IMR-90 (cell line): ENCODE results near the gene SLC16A7. TPM values are rescaled to one million over a fixed set of nuclear protein-coding genes. Genes with fewer than 3 reads are reported as not detected.

Source experiments
- ATAC-seq: fragments of 200-7000 bp; cut with Tn5 transposase; 2 replicates; pipeline ENCODE4 v1.9.1; 2020; ENCODE audit warnings: low read depth, mild to moderate bottlenecking, moderate library complexity
- BruUV-seq: library from RNA; stranded (reverse); fragments of 400-500 nt; replicated peaks from 2 replicates; lab custom pipeline; 2021; lab: Mats Ljungman, UMichigan
- CTCF ChIA-PET: fragments of 300-600 bp; formaldehyde crosslinking; extraction: SDS; loops from one replicate; lab custom pipeline; 2021; ENCODE audit warnings: antibody characterized with exemption; lab: Yijun Ruan, JAX
- POLR2A ChIA-PET: fragments of 300-600 bp; sonication (Branson Sonifier 250); formaldehyde crosslinking; loops from one replicate; lab custom pipeline; 2022; ENCODE audit warnings: antibody characterized with exemption; ENCODE audit not compliant: unreplicated experiment; lab: Charles Lee
- DNase-seq: peaks from one replicate; pipeline ENCODE4 v3.0.0; 2013
- H2AFZ ChIP-seq: replicated peaks from 2 replicates; pipeline ENCODE3; 2013; ENCODE audit warnings: low read length, mild to moderate bottlenecking; ENCODE audit not compliant: poor library complexity
- H2AK5ac ChIP-seq: 2 replicates; pipeline ENCODE4 v1.6.1; 2013; ENCODE audit warnings: low read depth, low read length, inconsistent platforms
- H2AK9ac ChIP-seq: replicated peaks from 2 replicates; pipeline ENCODE3; 2013; ENCODE audit warnings: mild to moderate bottlenecking, low read depth, low read length, moderate library complexity; ENCODE audit not compliant: poor library complexity
- H2BK120ac ChIP-seq: 2 replicates; pipeline ENCODE4 v1.6.1; 2013; ENCODE audit warnings: low read depth, low read length, inconsistent platforms
- H2BK15ac ChIP-seq: 3 replicates; pipeline ENCODE4 v1.6.1; 2013; ENCODE audit warnings: low read depth, low read length, inconsistent platforms
- H2BK20ac ChIP-seq: 2 replicates; pipeline ENCODE4 v1.6.1; 2013; ENCODE audit warnings: low read depth, mild to moderate bottlenecking, inconsistent platforms, low read length, moderate library complexity
- H2BK5ac ChIP-seq: 2 replicates; pipeline ENCODE4 v1.6.1; 2013; ENCODE audit warnings: mild to moderate bottlenecking, low read depth, low read length, inconsistent platforms; ENCODE audit not compliant: poor library complexity, severe bottlenecking
- H3K14ac ChIP-seq: replicated peaks from 2 replicates; pipeline ENCODE4 v1.6.1; 2013; ENCODE audit warnings: low read depth, low read length, inconsistent platforms
- H3K18ac ChIP-seq: 2 replicates; pipeline ENCODE4 v1.6.1; 2013; ENCODE audit warnings: low read depth, low read length, control low read depth
- H3K23ac ChIP-seq: 2 replicates; pipeline ENCODE4 v1.6.1; 2013; ENCODE audit warnings: low read depth, low read length, inconsistent platforms
- H3K27ac ChIP-seq: 2 replicates; pipeline ENCODE4 v1.5.1; 2013; ENCODE audit warnings: mild to moderate bottlenecking, control low read depth, low read length; ENCODE audit not compliant: insufficient read depth
- H3K27me3 ChIP-seq: 2 replicates; pipeline ENCODE4 v1.6.1; 2013; ENCODE audit warnings: low read length; ENCODE audit not compliant: control insufficient read depth, insufficient read depth
- H3K36me3 ChIP-seq: 2 replicates; pipeline ENCODE4 v1.6.1; 2013; ENCODE audit warnings: low read length, mixed read lengths; ENCODE audit not compliant: control insufficient read depth, insufficient read depth
- H3K4ac ChIP-seq: 2 replicates; pipeline ENCODE4 v1.6.1; 2013; ENCODE audit warnings: low read depth, low read length, inconsistent platforms
- H3K4me1 ChIP-seq: 2 replicates; pipeline ENCODE4 v1.6.1; 2013; ENCODE audit warnings: low read length, mixed read lengths; ENCODE audit not compliant: control insufficient read depth, insufficient read depth
- H3K4me2 ChIP-seq: 2 replicates; pipeline ENCODE4 v1.6.1; 2013; ENCODE audit warnings: low read depth, mild to moderate bottlenecking, control low read depth, low read length, moderate library complexity
- H3K4me3 ChIP-seq: 2 replicates; pipeline ENCODE4 v1.5.1; 2013; ENCODE audit warnings: low read depth, mild to moderate bottlenecking, control low read depth, low read length, moderate library complexity; ENCODE audit not compliant: insufficient read depth
- H3K56ac ChIP-seq: 2 replicates; pipeline ENCODE4 v1.6.1; 2013; ENCODE audit warnings: low read length, inconsistent platforms; ENCODE audit not compliant: insufficient read depth; ENCODE audit errors: extremely low read depth
- H3K79me1 ChIP-seq, 2 experiments: 2 replicates each; pipeline ENCODE4 v1.6.1; 2013; ENCODE audit warnings: low read length in 2 of 2, inconsistent platforms in 1 of 2, low read depth in 1 of 2
- H3K9ac ChIP-seq: 2 replicates; pipeline ENCODE4 v1.6.1; 2013; ENCODE audit warnings: low read depth, low read length, control low read depth
- H3K9me1 ChIP-seq: 2 replicates; pipeline ENCODE4 v1.6.1; 2013; ENCODE audit warnings: low read length, inconsistent platforms; ENCODE audit not compliant: insufficient read depth
- H3K9me3 ChIP-seq: 2 replicates; pipeline ENCODE4 v1.6.1; 2013; ENCODE audit warnings: low read length; ENCODE audit not compliant: control insufficient read depth, insufficient read depth
- H4K20me1 ChIP-seq: 2 replicates; pipeline ENCODE4 v1.6.1; 2013; ENCODE audit warnings: low read length, inconsistent platforms; ENCODE audit not compliant: insufficient read depth
- H4K5ac ChIP-seq: 2 replicates; pipeline ENCODE4 v1.6.1; 2013; ENCODE audit warnings: mild to moderate bottlenecking, low read depth, low read length, control low read depth
- H4K8ac ChIP-seq, 2 experiments: 2 replicates each; pipeline ENCODE4 v1.6.1; 2013; ENCODE audit warnings: low read depth in 2 of 2, low read length in 2 of 2, control low read depth in 1 of 2, inconsistent platforms in 1 of 2
- H4K91ac ChIP-seq: 2 replicates; pipeline ENCODE4 v1.6.1; 2013; ENCODE audit warnings: low read depth, low read length, inconsistent platforms; ENCODE audit not compliant: insufficient read depth
- MAFK ChIP-seq: IDR thresholded peaks from 2 replicates; pipeline ENCODE4 v1.6.1; 2012; ENCODE audit warnings: low read depth, low read length, improper control_type of control experiment
- MAZ ChIP-seq: IDR thresholded peaks from 2 replicates; pipeline ENCODE4 v1.6.1; 2012; ENCODE audit warnings: low read depth, mild to moderate bottlenecking, low read length, improper control_type of control experiment, moderate library complexity, borderline replicate concordance
- MXI1 ChIP-seq: IDR thresholded peaks from 2 replicates; pipeline ENCODE4 v1.6.1; 2012; ENCODE audit warnings: low read depth, mild to moderate bottlenecking, low read length, moderate library complexity, borderline replicate concordance
- WGBS, 2 experiments: methylation state at CpG; one replicate each; pipeline versions ENCODE4 v1.1.5 to v1.1.7; 2013; ENCODE audit warnings: missing lambda C conversion rate in 2 of 2; ENCODE audit not compliant: insufficient read length in 1 of 2; ENCODE audit errors: extremely low coverage in 2 of 2; 5-methylcytosine and 5-hydroxymethylcytosine counted together
- dilution Hi-C: fragments of 300-500 bp; cut with HindIII; formaldehyde crosslinking; loops from one replicate; pipeline ENCODE4 v1.14.3; 2018; ENCODE audit warnings: low sequenced_read_pairs; ENCODE audit not compliant: unreplicated experiment
- in situ Hi-C: fragments of 300-500 bp; cut with MboI; formaldehyde crosslinking; loops from 3 replicates; pipeline ENCODE4 v1.14.3; 2019; ENCODE audit warnings: low sequenced_read_pairs, inconsistent platforms, mixed read lengths
- intact Hi-C: fragments of 100-400 bp; cut with micrococcal nuclease; formaldehyde crosslinking; loops from 2 replicates; pipeline ENCODE4 v1.10.0; 2022
- polyA plus RNA-seq, 3 experiments: library from polyadenylated mRNA; depleted of rRNA; stranded (reverse); fragments of >200 nt; gene quantifications; 2 replicates each; pipeline ENCODE4 v1.2.3, GENCODE V29; 2012; ENCODE audit warnings: low replicate concordance in 1 of 3
- total RNA-seq: library from RNA; depleted of rRNA; stranded (reverse); fragments of >200 nt; gene quantifications from 2 replicates; pipeline ENCODE4 v1.2.3, GENCODE V29; 2012
- TF ChIP-seq, protein P1 (sequence below): fragments of 150-350 bp; IDR thresholded peaks from 2 replicates; pipeline ENCODE4 v1.6.1; 2016; ENCODE audit warnings: low read depth, mild to moderate bottlenecking, low read length, moderate library complexity, borderline replicate concordance

SLC16A7 gene
- total and polyA plus RNA-seq, 2 of the 4 experiments (the other 2 are of a cell fraction) = 2.6 to 21.5 TPM

DNA sequence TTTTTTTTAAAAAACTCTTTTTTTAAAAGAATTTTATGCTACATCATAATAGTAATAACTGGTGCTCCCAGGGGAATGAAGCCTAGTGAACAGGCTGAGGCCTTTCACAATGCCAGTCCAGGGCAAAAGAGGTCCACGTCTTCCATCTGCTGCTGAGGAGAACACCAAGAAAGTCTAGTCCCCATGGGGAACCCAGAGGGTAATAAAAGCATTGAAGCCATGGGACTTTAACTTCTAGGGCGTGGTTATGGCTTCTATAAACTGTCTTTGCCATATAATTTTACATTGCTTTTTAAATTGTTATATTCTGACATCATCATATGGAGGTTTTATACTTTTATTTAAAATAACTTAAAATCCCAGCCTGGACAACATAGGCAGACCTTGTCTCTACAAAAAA lies 64.3 kb downstream of the SLC16A7 start:
- H3K36me3 ChIP-seq = no peaks in the 10 kb centered on the region; the same call in 1 of the 2 replicates
- CTCF ChIA-PET = no interaction called here
- H3K23ac ChIP-seq = no peak overlapping the region
- TF ChIP-seq MXI1 = no peak
- no peak for TF ChIP-seq MAFK
- TF ChIP-seq, protein P1, sequence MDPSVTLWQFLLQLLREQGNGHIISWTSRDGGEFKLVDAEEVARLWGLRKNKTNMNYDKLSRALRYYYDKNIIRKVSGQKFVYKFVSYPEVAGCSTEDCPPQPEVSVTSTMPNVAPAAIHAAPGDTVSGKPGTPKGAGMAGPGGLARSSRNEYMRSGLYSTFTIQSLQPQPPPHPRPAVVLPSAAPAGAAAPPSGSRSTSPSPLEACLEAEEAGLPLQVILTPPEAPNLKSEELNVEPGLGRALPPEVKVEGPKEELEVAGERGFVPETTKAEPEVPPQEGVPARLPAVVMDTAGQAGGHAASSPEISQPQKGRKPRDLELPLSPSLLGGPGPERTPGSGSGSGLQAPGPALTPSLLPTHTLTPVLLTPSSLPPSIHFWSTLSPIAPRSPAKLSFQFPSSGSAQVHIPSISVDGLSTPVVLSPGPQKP = no peak
- no peak for TF ChIP-seq MAZ
- H3K14ac ChIP-seq = no peak overlapping the region
- in situ Hi-C loops (no loop called here), dilution Hi-C loops (no loop called here), intact Hi-C loops (loop anchor here (2.0 kb wide), 1 partner anchor 17 kb away; no protein-coding TSS in a partner anchor)
- no peak overlapping the region for H4K5ac ChIP-seq
- no peak overlapping the region for H3K4me3 ChIP-seq
- no peak overlapping the region for H2BK5ac ChIP-seq
- H3K4ac ChIP-seq = no peak overlapping the region
- no peaks in the 10 kb centered on the region for H3K27me3 ChIP-seq
- H2BK120ac ChIP-seq = no peak overlapping the region
- no peak overlapping the region for H2AK5ac ChIP-seq
- no peaks in the 10 kb centered on the region for H3K9me1 ChIP-seq
- H3K4me1 ChIP-seq = peaks cover 2% of the 10 kb centered on the region; the same call in 1 of the 2 replicates
- no peaks in the 10 kb centered on the region for H4K20me1 ChIP-seq
- H2BK20ac ChIP-seq = no peak overlapping the region
- H2BK15ac ChIP-seq = no peak overlapping the region
- POLR2A ChIA-PET = no interaction called here
- H3K4me2 ChIP-seq = no peak overlapping the region
- no peak overlapping the region for H2AK9ac ChIP-seq
- H3K9ac ChIP-seq = no peak overlapping the region
- WGBS, 2 experiments = no CpG with 5 or more reads among the region's 2 CpGs
- H3K18ac ChIP-seq = no peak overlapping the region
- BruUV-seq = no TSS peak
- DNase-seq = no peak
- ATAC-seq = no peak
- no peak overlapping the region for H4K8ac ChIP-seq
- no peak overlapping the region for H2AFZ ChIP-seq
- H3K27ac ChIP-seq = no peak overlapping the region
- no peaks in the 10 kb centered on the region for H3K79me1 ChIP-seq
- H3K56ac ChIP-seq = no peak overlapping the region
- no peak overlapping the region for H4K91ac ChIP-seq
- no peaks in the 10 kb centered on the region for H3K9me3 ChIP-seq
